Stimulated activated CD8-positive, alpha-beta memory T cell treated with anti-CD3 and anti-CD28 coated beads, Interleukin-4, amount 100 ng/mL, for 1 hour (primary cell): Measurements from ENCODE around the gene SP8.

Experiments used
- DNase-seq, 2 donors: peaks; one replicate each; pipeline ENCODE4 v3.0.0-alpha.2; 2020; ENCODE audit warnings: low read depth in 2 of 2, low spot score in 1 of 2

Gene SP8

DNA sequence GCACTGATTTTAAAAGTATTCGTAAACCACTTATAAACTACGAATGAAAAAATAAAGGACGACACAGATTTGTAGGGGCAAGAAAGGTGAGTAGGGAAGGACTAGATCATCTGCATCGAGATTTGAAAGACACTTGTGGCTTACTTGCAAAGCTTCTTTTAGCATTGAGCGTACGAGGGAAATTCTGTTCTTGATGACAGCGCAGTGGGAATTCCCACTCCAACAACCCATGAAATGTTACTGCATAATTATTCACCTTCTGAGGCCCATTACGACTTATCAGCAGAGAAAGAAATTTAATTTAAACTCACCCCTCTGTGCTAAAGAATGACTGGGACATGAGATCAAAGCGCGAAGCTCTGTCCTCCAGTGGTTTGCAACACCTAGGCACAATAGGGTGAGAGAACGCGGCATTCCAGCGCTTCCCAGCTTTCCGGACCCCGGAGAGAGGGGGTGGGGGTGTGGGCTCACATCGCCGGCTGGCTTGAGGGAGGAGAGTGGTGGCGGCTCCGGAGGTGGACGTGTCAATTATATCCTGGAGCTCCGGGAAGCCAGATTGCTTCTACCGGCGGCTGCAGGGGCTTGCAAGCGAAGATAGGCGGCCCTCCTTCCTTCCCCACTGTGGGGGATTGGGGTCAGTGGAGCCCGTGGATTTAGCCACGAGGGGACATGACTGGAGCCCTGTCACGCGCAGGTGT lies 10.3 kb downstream of the SP8 start:
- no peak for DNase-seq

DNA sequence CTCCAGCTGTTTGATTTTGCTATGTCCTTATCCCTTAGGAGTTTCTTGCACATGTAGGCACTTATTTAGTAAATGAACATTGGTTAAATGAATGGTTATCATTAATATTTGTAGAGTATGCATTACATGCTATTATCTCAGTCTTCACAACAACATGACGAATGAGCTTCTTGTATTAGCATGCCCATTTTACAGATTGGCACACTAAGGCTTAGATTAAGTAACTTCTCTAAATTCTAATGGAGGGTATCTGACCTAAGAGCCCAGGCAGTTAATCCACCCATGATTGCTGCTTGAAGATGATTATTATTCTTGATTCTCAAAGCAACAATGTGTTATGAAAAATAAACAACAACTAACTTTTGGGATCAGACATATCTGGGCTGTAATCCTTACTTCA lies 32.7 kb downstream of the SP8 start:
- no peak for DNase-seq

DNA sequence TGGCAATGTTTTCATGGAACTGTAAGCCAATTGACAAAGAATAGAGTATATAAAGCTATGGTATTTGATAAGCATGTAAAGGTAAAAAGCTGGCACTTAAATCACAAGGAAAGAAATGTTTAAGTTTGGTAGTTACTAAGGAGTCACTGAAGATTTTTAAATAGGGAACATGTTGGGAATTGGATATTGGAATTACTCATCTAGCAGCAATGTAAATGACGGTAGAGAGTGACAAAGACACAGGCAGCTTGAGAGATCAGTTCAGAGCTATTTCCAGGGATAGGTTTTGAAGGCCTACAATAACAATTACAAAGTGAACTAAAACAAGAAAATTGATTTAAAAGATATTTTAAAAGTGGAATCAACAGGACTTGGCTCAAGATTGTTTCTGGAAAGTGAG lies 36.8 kb downstream of the SP8 start:
- no peak for DNase-seq

DNA sequence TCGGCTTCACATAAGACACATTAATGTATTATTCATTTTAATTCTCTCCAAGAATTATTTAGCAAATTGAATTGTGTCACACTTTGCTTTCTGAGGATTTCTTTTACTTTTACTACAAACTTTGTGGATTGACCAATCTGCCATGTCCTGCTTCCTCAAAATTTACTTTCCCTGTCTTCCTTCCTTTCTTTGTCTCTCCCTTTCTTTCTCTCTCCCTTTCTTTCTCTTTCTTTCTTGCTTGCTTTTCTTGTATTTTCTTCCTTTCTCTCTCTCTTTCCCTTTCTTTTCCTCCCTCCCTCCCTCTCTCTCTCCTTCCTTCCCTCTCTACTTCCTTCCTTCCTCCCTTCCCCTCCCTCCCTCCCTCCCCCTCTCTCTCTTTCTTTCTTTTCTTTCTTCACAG lies 37.8 kb downstream of the SP8 start:
- DNase-seq: no peak

DNA sequence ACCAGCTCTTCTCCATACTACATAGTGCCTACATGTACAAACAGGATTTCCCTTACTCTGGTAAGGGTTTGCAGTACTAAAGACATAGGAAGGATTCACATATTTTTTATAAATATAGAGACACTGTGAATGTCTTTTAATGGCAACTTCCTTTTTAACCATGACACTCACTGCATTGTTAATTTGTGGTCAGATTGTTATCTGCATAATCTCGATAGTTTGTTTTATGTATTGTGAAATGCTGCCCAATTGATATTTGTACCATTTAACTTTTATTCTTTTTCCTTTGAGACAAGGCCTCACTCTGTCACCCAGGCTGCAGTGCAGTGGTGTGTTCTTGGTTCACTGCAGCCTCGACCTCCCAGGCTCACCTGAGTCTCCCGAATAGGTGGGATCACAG lies 39.7 kb downstream of the SP8 start:
- no peak for DNase-seq

DNA sequence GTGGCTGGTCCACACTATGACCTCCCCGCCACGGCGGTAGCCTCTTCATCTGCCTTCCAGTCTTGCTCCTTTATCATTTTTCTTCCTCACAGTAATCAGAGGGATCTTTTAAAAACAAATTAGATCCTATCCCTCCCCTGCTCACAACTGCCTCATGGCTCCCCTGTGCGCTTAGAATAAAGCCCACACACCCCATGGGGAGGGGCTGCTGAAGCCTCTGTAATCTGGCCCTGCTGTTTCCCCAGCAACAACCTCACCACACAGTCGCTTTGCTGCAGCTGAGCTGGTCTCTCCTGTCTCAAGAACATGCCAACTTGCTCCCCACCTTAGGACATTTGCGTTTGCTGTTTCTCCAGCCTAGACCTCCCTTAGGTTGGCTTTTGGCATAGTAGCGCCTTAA lies 41.0 kb downstream of the SP8 start:
- no peak for DNase-seq

DNA sequence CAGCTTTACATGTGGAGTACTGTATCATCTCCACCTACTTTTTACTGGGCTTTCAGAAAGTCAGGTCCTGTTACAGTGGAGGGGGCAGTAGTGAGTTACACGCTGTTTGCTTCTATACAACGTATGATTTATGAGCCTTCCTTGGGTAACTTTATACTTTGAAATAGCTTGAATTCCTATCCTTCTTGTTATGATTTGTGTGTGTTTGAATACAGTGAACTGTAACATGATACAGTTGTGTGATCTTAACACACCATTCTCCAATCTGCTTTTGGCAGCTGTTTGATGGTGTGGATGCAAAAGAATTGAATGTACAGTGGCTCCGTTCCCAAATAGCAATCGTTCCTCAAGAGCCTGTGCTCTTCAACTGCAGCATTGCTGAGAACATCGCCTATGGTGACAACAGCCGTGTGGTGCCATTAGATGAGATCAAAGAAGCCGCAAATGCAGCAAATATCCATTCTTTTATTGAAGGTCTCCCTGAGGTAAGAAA lies 41.7 kb downstream of the SP8 start:
- no peak for DNase-seq

DNA sequence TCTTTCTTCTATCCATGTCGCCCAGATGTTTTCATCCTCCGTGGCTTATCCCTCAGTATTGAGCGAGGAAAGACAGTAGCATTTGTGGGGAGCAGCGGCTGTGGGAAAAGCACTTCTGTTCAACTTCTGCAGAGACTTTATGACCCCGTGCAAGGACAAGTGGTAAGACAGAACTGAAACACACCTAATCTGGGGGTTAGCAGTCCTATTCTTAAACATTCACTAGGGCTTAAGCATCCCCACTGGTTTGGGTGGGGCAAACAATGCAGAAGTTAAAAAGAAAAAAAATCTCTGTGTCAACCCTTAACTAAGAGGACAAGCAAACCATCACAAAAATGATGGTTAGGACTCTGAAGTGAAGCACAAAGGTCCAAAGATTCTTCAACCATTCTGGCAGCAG lies 43.8 kb downstream of the SP8 start:
- no peak for DNase-seq

DNA sequence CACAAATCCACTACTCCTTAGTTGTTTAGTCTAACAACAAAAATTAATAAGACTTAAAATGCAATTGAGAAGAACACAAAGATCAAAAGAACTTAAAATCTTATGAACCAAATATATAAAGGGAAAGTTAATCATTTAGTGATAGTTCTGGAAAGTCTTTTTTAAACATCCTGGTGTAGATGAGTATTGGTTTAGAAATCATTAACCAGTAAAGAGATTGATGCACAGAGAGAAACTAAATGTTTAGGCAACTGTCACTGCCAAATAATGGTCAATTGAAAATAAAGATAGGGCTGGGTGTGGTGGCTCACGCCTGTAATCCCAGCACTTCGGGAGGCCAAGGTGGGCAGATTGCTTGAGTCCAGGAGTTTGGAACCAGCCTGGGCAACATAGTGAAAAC lies 44.9 kb downstream of the SP8 start:
- no peak for DNase-seq

DNA sequence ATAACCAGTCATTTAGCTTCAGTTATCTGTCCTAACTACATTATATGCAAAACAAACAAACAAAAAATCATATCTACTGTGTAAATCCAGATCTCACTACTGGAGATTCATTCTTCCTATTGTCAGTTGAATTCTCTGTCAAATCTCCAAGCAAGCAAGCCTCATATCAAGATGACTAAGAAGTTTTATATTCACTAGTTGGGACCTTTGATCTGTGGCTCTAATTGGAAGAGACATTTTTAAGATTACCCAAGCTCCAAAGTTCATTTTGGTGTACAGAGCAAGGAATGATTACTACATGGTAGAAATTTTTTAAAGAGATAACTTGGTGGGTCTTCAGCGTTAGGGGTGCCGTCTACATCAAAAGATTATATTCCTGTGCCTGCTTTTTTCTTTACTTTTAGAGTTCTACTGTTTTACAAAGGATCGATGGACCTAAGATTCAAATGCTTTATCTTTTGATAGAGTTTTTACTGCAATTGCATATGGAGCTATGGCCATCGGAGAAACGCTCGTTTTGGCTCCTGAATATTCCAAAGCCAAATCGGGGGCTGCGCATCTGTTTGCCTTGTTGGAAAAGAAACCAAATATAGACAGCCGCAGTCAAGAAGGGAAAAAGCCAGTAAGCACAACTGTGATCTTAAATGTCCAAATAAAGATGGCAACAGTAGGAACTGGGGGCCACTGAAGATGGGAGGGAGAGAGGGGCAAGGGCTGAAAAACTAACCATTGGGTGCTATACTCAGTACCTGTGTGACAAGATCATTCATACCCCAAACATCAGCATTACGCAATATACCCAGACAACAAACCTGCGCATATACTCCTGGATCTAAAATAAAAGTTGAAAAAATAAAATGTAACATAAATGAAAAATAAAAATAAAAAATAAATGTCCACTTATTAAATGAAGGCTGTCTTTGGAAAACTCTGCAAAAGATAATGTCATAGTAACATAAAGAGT lies 47.9 kb downstream of the SP8 start:
- no peak for DNase-seq

DNA sequence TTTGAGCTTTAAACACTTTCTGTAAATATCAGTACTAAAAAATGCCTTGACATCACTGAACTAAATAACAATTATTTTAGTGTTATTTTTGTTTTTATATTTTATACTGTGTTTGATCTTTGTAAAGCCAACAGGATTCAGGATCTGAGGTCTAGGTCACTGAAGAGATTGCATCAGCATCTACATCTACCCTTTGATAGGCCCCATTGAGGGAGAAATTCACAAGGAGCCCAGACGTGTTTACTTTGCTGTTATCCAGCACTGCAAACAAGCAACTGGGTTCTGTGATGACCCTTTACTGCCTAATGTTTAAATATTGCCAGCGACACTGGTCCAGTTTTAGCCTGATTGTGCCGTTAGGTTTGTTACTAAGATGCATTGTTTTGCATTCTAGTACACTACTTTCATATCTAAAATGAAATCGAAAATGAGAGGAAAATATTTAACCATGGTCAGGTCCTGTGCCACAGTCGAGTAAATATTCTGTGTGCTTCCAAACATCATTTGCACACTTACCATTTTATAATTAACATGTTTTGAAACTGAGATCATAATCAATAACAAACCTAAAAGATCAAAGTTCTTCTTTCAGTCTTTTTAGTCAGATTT lies 48.7 kb downstream of the SP8 start:
- DNase-seq: no peak

DNA sequence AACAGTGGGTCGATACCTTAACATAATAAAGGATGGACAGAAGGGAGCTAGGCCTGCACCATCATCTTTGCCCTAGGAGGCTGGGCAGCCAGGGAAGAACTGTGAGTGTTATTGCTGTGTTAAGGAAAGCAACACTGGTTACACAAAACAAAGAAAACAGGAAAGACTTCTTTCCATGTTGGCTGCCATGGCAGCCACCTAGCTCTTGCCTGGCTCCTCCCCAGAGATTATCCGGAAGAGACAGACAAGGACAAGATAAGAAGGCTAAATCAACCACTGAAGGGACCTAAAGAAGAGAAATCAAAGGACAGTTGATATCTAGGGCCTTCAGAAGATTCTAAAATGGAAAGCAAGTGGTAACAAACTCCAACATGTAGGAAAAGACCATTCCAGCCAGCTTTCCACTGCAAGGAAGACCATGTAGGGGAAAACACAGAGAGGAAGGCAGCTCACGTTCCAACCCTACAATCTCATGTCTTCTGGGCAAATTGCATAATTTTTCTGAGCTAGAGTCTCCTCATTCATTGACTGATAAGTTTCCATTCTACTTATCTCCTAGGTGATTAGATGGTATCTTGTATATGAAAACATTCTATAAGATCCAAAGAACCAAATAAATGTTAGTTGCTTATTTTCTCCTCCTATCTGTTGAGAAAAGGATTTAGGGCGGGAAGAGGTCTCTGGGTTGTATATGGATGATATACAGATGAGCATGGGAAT lies 51.2 kb downstream of the SP8 start:
- DNase-seq: no peak
